ENCODE measurements around the gene AQP9.

AQP9 gene

DNA sequence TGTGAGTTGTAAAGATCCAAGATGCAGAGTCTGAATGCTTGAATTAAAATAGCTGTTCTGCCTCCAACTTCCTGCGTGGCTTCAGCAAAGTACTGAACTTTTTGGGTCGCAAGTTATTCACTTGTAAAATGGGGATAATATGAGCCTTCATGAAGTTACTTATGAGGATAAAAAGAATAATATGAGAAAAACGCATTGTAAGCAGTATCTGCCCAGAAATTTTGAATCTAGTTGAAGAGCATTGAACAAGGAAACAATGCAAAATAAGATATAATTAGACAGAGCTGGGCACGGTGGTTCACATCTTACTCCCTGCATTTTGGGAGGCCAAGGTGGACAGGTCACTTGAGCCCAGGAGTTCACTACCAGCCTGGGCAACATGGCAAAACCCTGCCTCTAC lies 37.8 kb downstream of the AQP9 start:
- TF ChIP-seq, protein P1, sequence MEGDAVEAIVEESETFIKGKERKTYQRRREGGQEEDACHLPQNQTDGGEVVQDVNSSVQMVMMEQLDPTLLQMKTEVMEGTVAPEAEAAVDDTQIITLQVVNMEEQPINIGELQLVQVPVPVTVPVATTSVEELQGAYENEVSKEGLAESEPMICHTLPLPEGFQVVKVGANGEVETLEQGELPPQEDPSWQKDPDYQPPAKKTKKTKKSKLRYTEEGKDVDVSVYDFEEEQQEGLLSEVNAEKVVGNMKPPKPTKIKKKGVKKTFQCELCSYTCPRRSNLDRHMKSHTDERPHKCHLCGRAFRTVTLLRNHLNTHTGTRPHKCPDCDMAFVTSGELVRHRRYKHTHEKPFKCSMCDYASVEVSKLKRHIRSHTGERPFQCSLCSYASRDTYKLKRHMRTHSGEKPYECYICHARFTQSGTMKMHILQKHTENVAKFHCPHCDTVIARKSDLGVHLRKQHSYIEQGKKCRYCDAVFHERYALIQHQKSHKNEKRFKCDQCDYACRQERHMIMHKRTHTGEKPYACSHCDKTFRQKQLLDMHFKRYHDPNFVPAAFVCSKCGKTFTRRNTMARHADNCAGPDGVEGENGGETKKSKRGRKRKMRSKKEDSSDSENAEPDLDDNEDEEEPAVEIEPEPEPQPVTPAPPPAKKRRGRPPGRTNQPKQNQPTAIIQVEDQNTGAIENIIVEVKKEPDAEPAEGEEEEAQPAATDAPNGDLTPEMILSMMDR (IDR thresholded peaks at IDR 0.05; ENCODE audit: borderline replicate concordance, insufficient read depth, low read depth, low read length): no peak
- H3K4me3 ChIP-seq (ENCODE audit: low read depth, low read length): no peak overlapping the region

DNA sequence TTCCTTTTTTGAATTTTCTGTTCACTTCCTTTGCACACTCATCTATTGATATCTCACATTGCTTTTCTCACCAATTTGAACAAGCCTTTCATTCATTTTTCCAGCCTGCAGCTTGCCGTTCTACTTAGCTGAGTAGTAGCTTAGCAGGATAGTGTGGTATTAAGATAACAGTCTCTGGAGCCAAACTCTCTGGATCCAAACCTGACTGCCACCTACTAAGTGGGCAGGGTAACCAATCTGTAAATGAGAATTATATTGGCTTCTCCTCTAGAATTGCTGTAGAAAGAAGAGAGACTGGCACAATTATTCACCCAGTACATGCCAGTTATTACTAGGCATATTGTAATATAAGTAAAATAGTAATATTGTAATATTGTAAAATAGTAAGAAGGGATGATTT lies 40.5 kb downstream of the AQP9 start:
- H3K4me3 ChIP-seq (ENCODE audit: low read depth, low read length): no peak overlapping the region
- TF ChIP-seq, protein P1 (IDR thresholded peaks at IDR 0.05; ENCODE audit: borderline replicate concordance, insufficient read depth, low read depth, low read length): no peak

GRCh38 chr15:58179206-58179605 lies 41.0 kb downstream of the AQP9 start:
- H3K4me3 ChIP-seq (ENCODE audit: low read depth, low read length): no peak overlapping the region
- TF ChIP-seq, protein P1 (IDR thresholded peaks at IDR 0.05; ENCODE audit: borderline replicate concordance, insufficient read depth, low read depth, low read length): no peak

DNA sequence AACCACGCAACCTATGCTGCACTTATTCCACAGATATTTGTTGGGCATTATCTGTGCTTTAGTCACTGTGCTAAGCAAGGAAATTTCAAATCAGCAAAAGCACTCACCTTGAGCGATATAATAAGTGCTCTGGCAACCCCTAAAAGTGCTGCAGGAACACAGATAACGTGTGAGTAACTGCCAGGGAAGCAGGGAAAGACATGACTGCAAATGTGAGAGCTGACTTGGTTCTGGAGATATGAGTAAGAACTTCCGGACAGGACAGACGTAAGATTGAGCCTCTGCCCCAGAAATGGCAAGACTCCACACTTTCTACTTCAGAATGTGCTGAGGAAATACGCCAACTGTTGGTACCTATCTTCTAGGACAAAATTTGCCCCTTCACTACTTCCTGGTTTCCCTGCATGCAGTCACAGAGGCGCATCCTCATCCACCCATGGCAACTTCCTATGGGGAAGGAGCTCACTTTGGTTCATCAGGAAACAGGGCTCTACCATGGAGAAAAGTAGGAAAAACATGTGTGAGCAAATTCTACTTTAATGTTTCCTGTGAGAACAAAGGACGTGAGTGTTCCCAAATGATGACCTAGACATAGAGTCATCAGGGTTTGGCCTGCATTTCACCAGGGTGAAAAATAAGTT lies 41.7 kb downstream of the AQP9 start:
- no peak overlapping the region for H3K4me3 ChIP-seq (ENCODE audit: low read depth, low read length)
- TF ChIP-seq, protein P1 (IDR thresholded peaks at IDR 0.05; ENCODE audit: borderline replicate concordance, insufficient read depth, low read depth, low read length): no peak

DNA sequence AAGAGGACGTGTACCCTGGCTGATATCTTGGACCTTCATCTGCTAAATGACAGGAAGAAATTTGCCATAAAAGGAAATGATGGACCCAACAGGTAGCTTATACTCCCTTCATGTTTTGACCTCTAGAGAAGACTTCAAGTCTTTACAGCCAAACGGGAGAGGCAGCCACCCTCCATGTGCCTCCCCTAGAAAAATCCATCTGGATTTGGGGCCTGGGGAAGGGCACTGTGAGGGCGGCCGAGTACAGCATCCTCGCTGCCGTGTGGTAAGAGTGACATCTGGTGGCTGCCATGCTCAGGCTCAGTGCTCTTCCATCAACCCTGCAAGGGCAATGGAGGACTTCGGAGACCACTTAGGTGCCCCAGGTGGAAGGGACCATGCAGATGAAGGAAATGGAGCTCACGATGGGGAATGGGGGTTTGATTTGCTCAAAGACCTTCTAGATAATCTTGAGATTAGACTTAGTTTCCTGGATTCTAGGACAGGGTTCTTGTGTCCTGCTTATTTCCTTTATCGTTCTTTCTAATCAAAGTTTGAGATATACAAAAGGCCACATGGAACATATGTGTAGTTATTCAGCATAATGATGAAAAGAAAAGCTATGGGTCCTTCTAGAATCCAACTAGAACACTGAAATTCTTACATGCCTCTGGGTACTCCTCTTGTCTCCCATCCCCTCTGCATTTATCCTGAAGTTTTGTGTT lies 44.4 kb downstream of the AQP9 start:
- TF ChIP-seq, protein P1 (IDR thresholded peaks at IDR 0.05; ENCODE audit: borderline replicate concordance, insufficient read depth, low read depth, low read length): peak; percentile 89
- H3K4me3 ChIP-seq (ENCODE audit: low read depth, low read length): no peak overlapping the region

DNA sequence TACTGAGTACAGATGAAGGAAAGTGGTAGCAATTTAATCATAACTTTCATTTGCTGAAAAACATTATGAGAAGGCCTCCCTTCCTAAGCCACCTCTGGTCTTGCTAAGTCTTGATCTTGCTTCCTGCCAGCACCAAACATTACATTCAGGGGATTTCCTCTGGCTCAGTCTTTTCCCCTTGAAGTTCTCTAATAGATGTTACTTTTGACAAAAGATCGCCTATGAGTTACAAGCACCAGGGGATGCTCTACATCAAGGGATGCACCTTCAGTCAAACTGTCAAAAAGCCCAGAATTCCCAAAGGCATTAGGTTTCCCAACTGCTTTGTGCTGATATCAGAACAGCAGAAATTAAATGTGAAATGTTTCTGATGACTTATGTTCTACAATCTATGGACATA lies 47.3 kb downstream of the AQP9 start:
- no peak overlapping the region for H3K4me3 ChIP-seq (ENCODE audit: low read depth, low read length)
- TF ChIP-seq, protein P1 (IDR thresholded peaks at IDR 0.05; ENCODE audit: borderline replicate concordance, insufficient read depth, low read depth, low read length): no peak

Measured in GM12875 (cell line).